Smooth muscle cell of the brain vasculature (primary cell): Measurements from ENCODE around the gene LEFTY2.
"Not testable (repeated sequence)": the region's sequence is repeated elsewhere in the genome, so short reads cannot be mapped to it uniquely, and the experiment has no call there.

Experiments used
- DNase-seq: peaks from one replicate; pipeline ENCODE4 v3.0.0-alpha.2; 2012; ENCODE audit warnings: low read depth, low spot score

The LEFTY2 gene

GRCh38 chr1:225929462-225929861 lies 11.6 kb downstream of the LEFTY2 start:
- DNase-seq: not testable (repeated sequence)

- no peak for DNase-seq
Measured at GRCh38 chr1:225928186-225929175, 12.5 kb downstream of the LEFTY2 start.

GRCh38 chr1:225926551-225927113 lies 14.4 kb downstream of the LEFTY2 start:
- no peak for DNase-seq

GRCh38 chr1:225923692-225924555 lies 17.1 kb downstream of the LEFTY2 start, which contains the start of gene PYCR2:
Gene PYCR2, minus strand, starts transcription at chr1:225924250. Its CDS starts 140 bp downstream, at chr1:225924110.
- peak; percentile 81 for DNase-seq

- no peak for DNase-seq
Measured at GRCh38 chr1:225923381-225923691, 17.7 kb downstream of the LEFTY2 start.

- DNase-seq: no peak
Measured at GRCh38 chr1:225921734-225922709, 19.0 kb downstream of the LEFTY2 start.

- no peak for DNase-seq
Measured at GRCh38 chr1:225919906-225920305, 21.1 kb downstream of the LEFTY2 start.

GRCh38 chr1:225918280-225918679 lies 22.7 kb downstream of the LEFTY2 start:
- no peak for DNase-seq

- no peak for DNase-seq
Measured at GRCh38 chr1:225917536-225917935, 23.5 kb downstream of the LEFTY2 start.

- DNase-seq: no peak
Measured at GRCh38 chr1:225917101-225917500, 23.9 kb downstream of the LEFTY2 start.

- DNase-seq: no peak
Measured at GRCh38 chr1:225915538-225915991, 25.5 kb downstream of the LEFTY2 start.

GRCh38 chr1:225914947-225915346 lies 26.1 kb downstream of the LEFTY2 start:
- no peak for DNase-seq

GRCh38 chr1:225914391-225914790 lies 26.6 kb downstream of the LEFTY2 start:
- DNase-seq: no peak

GRCh38 chr1:225911191-225912130 lies 29.6 kb downstream of the LEFTY2 start:
- no peak for DNase-seq

GRCh38 chr1:225909477-225909876 lies 31.5 kb downstream of the LEFTY2 start:
- DNase-seq: no peak

- DNase-seq: no peak
Measured at GRCh38 chr1:225908773-225909172, 32.2 kb downstream of the LEFTY2 start.

GRCh38 chr1:225908013-225908640 lies 32.9 kb downstream of the LEFTY2 start:
- no peak for DNase-seq

GRCh38 chr1:225907341-225907740 lies 33.7 kb downstream of the LEFTY2 start:
- DNase-seq: no peak

GRCh38 chr1:225906467-225906866 lies 34.6 kb downstream of the LEFTY2 start:
- no peak for DNase-seq
